Measurements from ENCODE around the gene SLC6A18. TPM values are rescaled to one million over a fixed set of nuclear protein-coding genes. Genes with fewer than 3 reads are reported as not detected.

SLC6A18 gene
- total and polyA plus RNA-seq, 9 of the 15 experiments (the other 6 are each of a cell fraction or from before 2014, with no cell fraction given) = not detected

- TF ChIP-seq REST (IDR thresholded peaks at IDR 0.05; ENCODE audit: borderline replicate concordance) = peak; percentile 99
- TF ChIP-seq REST (CRISPR knock-in tag; IDR thresholded peaks at IDR 0.05; ENCODE audit: low read depth) = peak; percentile 98
- no peak for TF ChIP-seq HOMEZ (CRISPR knock-in tag; IDR thresholded peaks at IDR 0.05)
- no peak for TF ChIP-seq MYNN (IDR thresholded peaks at IDR 0.05)
- TF ChIP-seq MYNN (CRISPR knock-in tag; IDR thresholded peaks at IDR 0.05) = 0 out of 2 replicates have a peak, but pooled peaks have one; percentile 23
- TF ChIP-seq NFIC (IDR thresholded peaks at IDR 0.05) = peak; percentile 75
- peak; percentile 84; the same call in 1 of the 2 replicates for TF ChIP-seq ZNF511 (CRISPR knock-in tag; IDR thresholded peaks at IDR 0.05)
- TF ChIP-seq CREB3 (tag; conservative IDR thresholded peaks at IDR 0.05; ENCODE audit: low read depth) = 0 out of 2 replicates have a peak, but pooled peaks have one; percentile 30
- peak; percentile 16 for TF ChIP-seq FIP1L1 (IDR thresholded peaks at IDR 0.05; ENCODE audit: low read depth, low read length, poor library complexity, severe bottlenecking)
- TF ChIP-seq USF2 (CRISPR knock-in tag; IDR thresholded peaks at IDR 0.05) = no peak
- 0 out of 2 replicates have a peak, but pooled peaks have one; percentile 42 for TF ChIP-seq RB1 (IDR thresholded peaks at IDR 0.05; ENCODE audit: low read depth)
- TF ChIP-seq UBTF (IDR thresholded peaks at IDR 0.05; ENCODE audit: borderline replicate concordance in 1 of 2, low read depth in 2 of 2, low read length in 2 of 2) = peak in 1 of 2 experiments; percentile 53; a peak in 1 of 4 replicates
Measured at GRCh38 chr5:1246711-1247431, 21.7 kb downstream of the SLC6A18 start (continued).

All from K562 (cell line).